ENCODE measurements around the gene RERG.
A peak's percentile ranks its signal among the peaks of the same experiment; 100 is the strongest.

RERG gene

DNA sequence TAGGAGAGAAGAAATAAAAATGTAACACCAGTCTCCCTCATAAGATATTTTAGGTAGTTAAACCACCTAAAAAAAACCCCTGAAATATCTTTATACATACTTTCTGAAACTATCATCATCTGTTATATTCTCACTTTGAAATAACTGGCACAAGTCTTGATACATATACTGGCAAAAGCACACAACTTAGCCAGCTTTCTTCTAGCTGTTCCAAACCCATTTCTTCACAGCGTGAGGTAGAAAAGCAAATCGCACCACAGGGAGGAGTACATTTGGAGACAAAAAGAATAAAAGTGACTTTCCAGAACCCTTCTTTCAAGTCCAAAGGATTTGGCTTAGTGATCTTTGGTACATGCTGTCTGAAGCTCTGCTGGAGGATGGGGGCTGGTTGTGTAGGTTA is 78.5 kb downstream of the RERG start:
- Histone ChIP-seq H3K36me3 (ENCODE audit: control insufficient read depth in 4 of 4, insufficient read depth in 4 of 4, low read length in 3 of 4) (no peaks in the 10 kb centered on the region), H3K27me3 (replicated peaks in 2 of 5; ENCODE audit: control insufficient read depth in 4 of 5, insufficient read depth in 5 of 5, low read length in 4 of 5) (peaks cover 0 to 11% (median 0%) of the 10 kb centered on the region in 5 experiments), H3K9me3 (ENCODE audit: control extremely low read depth in 1 of 5, control insufficient read depth in 4 of 5, insufficient read depth in 2 of 5, low read depth in 1 of 5, low read length in 4 of 5) (no peaks in the 10 kb centered on the region), H3K4me3 (ENCODE audit: control insufficient read depth in 1 of 7, extremely low read depth in 1 of 7, insufficient read depth in 4 of 7, low read depth in 2 of 7, low read length in 6 of 7) (no peak overlapping the region), H3K4me1 (ENCODE audit: control extremely low read depth in 1 of 4, control insufficient read depth in 4 of 4, insufficient read depth in 4 of 4, low read length in 3 of 4) (no peaks in the 10 kb centered on the region), H3K27ac (ENCODE audit: insufficient read depth in 1 of 2, low read depth in 1 of 2, low read length in 2 of 2, poor library complexity in 1 of 2, severe bottlenecking in 2 of 2) (no peak overlapping the region)
- CTCF ChIA-PET = no interaction called here
- no peak for DNase-seq
- WGBS (ENCODE audit: insufficient coverage) = 100% methylated on average over 1 of the region's 2 CpGs
- POLR2A ChIA-PET = no interaction called here

- ChIA-PET POLR2A (no interaction called here), CTCF (no interaction called here)
- Histone ChIP-seq H3K27ac (ENCODE audit: insufficient read depth in 1 of 2, low read depth in 1 of 2, low read length in 2 of 2, poor library complexity in 1 of 2, severe bottlenecking in 2 of 2) (no peak overlapping the region), H3K4me3 (ENCODE audit: control insufficient read depth in 1 of 7, extremely low read depth in 1 of 7, insufficient read depth in 4 of 7, low read depth in 2 of 7, low read length in 6 of 7) (no peak overlapping the region), H3K4me1 (ENCODE audit: control extremely low read depth in 1 of 4, control insufficient read depth in 4 of 4, insufficient read depth in 4 of 4, low read length in 3 of 4) (no peaks in the 10 kb centered on the region), H3K9me3 (ENCODE audit: control extremely low read depth in 1 of 5, control insufficient read depth in 4 of 5, insufficient read depth in 2 of 5, low read depth in 1 of 5, low read length in 4 of 5) (no peaks in the 10 kb centered on the region), H3K27me3 (replicated peaks in 2 of 5; ENCODE audit: control insufficient read depth in 4 of 5, insufficient read depth in 5 of 5, low read length in 4 of 5) (peaks cover 0 to 5% (median 2%) of the 10 kb centered on the region in 5 experiments), H3K36me3 (ENCODE audit: control insufficient read depth in 4 of 4, insufficient read depth in 4 of 4, low read length in 3 of 4) (no peaks in the 10 kb centered on the region)
- no peak for DNase-seq
- 75% methylated on average over 1 of the region's 3 CpGs for WGBS (ENCODE audit: insufficient coverage)
Measured at GRCh38 chr12:15131431-15131830, 89.8 kb downstream of the RERG start.

GRCh38 chr12:15130541-15130940 is 90.7 kb downstream of the RERG start:
- Histone ChIP-seq H3K4me1 (ENCODE audit: control extremely low read depth in 1 of 4, control insufficient read depth in 4 of 4, insufficient read depth in 4 of 4, low read length in 3 of 4) (no peaks in the 10 kb centered on the region), H3K27me3 (replicated peaks in 2 of 5; ENCODE audit: control insufficient read depth in 4 of 5, insufficient read depth in 5 of 5, low read length in 4 of 5) (peaks cover 0 to 5% (median 2%) of the 10 kb centered on the region in 5 experiments), H3K4me3 (ENCODE audit: control insufficient read depth in 1 of 7, extremely low read depth in 1 of 7, insufficient read depth in 4 of 7, low read depth in 2 of 7, low read length in 6 of 7) (no peak overlapping the region), H3K27ac (ENCODE audit: insufficient read depth in 1 of 2, low read depth in 1 of 2, low read length in 2 of 2, poor library complexity in 1 of 2, severe bottlenecking in 2 of 2) (no peak overlapping the region), H3K36me3 (ENCODE audit: control insufficient read depth in 4 of 4, insufficient read depth in 4 of 4, low read length in 3 of 4) (no peaks in the 10 kb centered on the region), H3K9me3 (ENCODE audit: control extremely low read depth in 1 of 5, control insufficient read depth in 4 of 5, insufficient read depth in 2 of 5, low read depth in 1 of 5, low read length in 4 of 5) (no peaks in the 10 kb centered on the region)
- no peak for DNase-seq
- ChIA-PET CTCF (interaction anchor here (1.1 kb wide), 1 partner anchor 91 kb away, joined by 3 read pairs; the partner anchor contains the start of gene RERG), POLR2A (no interaction called here)

- CTCF ChIA-PET = interaction anchor here (0.9 kb wide), 1 partner anchor 27 kb away, joined by 3 read pairs; no protein-coding TSS in a partner anchor
- POLR2A ChIA-PET = no interaction called here
- H3K4me1 ChIP-seq (ENCODE audit: control extremely low read depth in 1 of 4, control insufficient read depth in 4 of 4, insufficient read depth in 4 of 4, low read length in 3 of 4) = no peaks in the 10 kb centered on the region
Measured at GRCh38 chr12:15123401-15123800, 97.8 kb downstream of the RERG start.

DNA sequence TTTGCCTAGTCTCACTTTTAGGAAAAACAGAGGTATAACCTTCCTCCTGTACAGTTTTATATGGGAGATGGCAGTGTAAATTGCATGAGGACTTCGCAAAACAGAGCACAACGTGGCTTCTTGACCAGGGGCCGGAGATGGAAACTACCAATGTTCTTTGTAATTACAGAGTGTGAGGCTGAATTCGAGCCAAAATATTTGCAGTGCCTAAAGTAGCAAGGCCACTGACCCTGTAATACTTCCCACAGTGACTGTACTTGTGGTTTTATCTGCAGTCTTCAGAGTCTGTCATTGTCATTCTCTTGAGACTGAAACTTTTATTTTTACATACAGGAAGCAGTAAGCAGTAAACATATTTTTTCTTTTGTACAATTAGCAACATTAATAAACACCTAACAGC is 98.9 kb downstream of the RERG start:
- POLR2A ChIA-PET = no interaction called here
- no peak overlapping the region for H3K4me3 ChIP-seq (ENCODE audit: control insufficient read depth in 1 of 7, extremely low read depth in 1 of 7, insufficient read depth in 4 of 7, low read depth in 2 of 7, low read length in 6 of 7)
- CTCF ChIA-PET = interaction anchor here (0.6 to 0.9 kb wide), 2 partner anchors 28 to 45 kb away, joined by 3 to 6 read pairs; no protein-coding TSS in a partner anchor
- H3K27me3 ChIP-seq (replicated peaks in 2 of 5; ENCODE audit: control insufficient read depth in 4 of 5, insufficient read depth in 5 of 5, low read length in 4 of 5) = no peaks in the 10 kb centered on the region
- no peaks in the 10 kb centered on the region for H3K36me3 ChIP-seq (ENCODE audit: control insufficient read depth in 4 of 4, insufficient read depth in 4 of 4, low read length in 3 of 4)
- DNase-seq = peak in 1 of 3 donors; percentile 5
- H3K27ac ChIP-seq (ENCODE audit: insufficient read depth in 1 of 2, low read depth in 1 of 2, low read length in 2 of 2, poor library complexity in 1 of 2, severe bottlenecking in 2 of 2) = no peak overlapping the region
- 83% methylated on average over 2 of the region's 4 CpGs for WGBS (ENCODE audit: insufficient coverage)
- no peaks in the 10 kb centered on the region for H3K9me3 ChIP-seq (ENCODE audit: control extremely low read depth in 1 of 5, control insufficient read depth in 4 of 5, insufficient read depth in 2 of 5, low read depth in 1 of 5, low read length in 4 of 5)
- no peaks in the 10 kb centered on the region for H3K4me1 ChIP-seq (ENCODE audit: control extremely low read depth in 1 of 4, control insufficient read depth in 4 of 4, insufficient read depth in 4 of 4, low read length in 3 of 4)

More at GRCh38 chr12:15123401-15123800, 97.8 kb downstream of the RERG start:
- no peaks in the 10 kb centered on the region for H3K9me3 ChIP-seq (ENCODE audit: control extremely low read depth in 1 of 5, control insufficient read depth in 4 of 5, insufficient read depth in 2 of 5, low read depth in 1 of 5, low read length in 4 of 5)
- no peak for DNase-seq
- no peak overlapping the region for H3K4me3 ChIP-seq (ENCODE audit: control insufficient read depth in 1 of 7, extremely low read depth in 1 of 7, insufficient read depth in 4 of 7, low read depth in 2 of 7, low read length in 6 of 7)
- H3K36me3 ChIP-seq (ENCODE audit: control insufficient read depth in 4 of 4, insufficient read depth in 4 of 4, low read length in 3 of 4) = no peaks in the 10 kb centered on the region
- no peak overlapping the region for H3K27ac ChIP-seq (ENCODE audit: insufficient read depth in 1 of 2, low read depth in 1 of 2, low read length in 2 of 2, poor library complexity in 1 of 2, severe bottlenecking in 2 of 2)
- no peaks in the 10 kb centered on the region for H3K27me3 ChIP-seq (replicated peaks in 2 of 5; ENCODE audit: control insufficient read depth in 4 of 5, insufficient read depth in 5 of 5, low read length in 4 of 5)

DNA sequence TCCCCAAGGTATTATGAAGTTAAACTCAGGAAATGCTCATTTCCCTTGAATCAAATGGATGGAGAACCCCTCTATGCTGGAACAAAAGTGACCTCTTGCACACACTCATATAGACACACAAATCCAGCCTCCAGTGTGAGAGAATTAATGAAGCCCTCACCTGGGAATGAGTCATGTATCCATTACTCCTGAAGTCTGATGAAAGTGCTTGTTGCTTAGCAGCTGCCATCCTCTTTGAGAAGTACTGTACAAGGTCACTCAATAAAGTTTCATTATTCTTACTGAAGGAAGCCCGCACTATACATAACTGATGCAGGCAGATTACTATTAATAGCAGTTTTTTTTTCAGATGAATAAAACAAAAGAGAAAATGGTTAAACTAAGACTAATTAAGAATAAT is 102.3 kb downstream of the RERG start:
- H3K36me3 ChIP-seq (ENCODE audit: control insufficient read depth in 4 of 4, insufficient read depth in 4 of 4, low read length in 3 of 4) = no peaks in the 10 kb centered on the region
- H3K27ac ChIP-seq (ENCODE audit: insufficient read depth in 1 of 2, low read depth in 1 of 2, low read length in 2 of 2, poor library complexity in 1 of 2, severe bottlenecking in 2 of 2) = no peak overlapping the region
- ChIA-PET POLR2A (no interaction called here), CTCF (no interaction called here)
- H3K9me3 ChIP-seq (ENCODE audit: control extremely low read depth in 1 of 5, control insufficient read depth in 4 of 5, insufficient read depth in 2 of 5, low read depth in 1 of 5, low read length in 4 of 5) = no peaks in the 10 kb centered on the region
- no CpG with 5 or more reads among the region's 1 CpG for WGBS (ENCODE audit: insufficient coverage)
- peaks cover 0 to 4% (median 0%) of the 10 kb centered on the region in 5 experiments for H3K27me3 ChIP-seq (replicated peaks in 2 of 5; ENCODE audit: control insufficient read depth in 4 of 5, insufficient read depth in 5 of 5, low read length in 4 of 5)
- no peak overlapping the region for H3K4me3 ChIP-seq (ENCODE audit: control insufficient read depth in 1 of 7, extremely low read depth in 1 of 7, insufficient read depth in 4 of 7, low read depth in 2 of 7, low read length in 6 of 7)
- DNase-seq = no peak
- H3K4me1 ChIP-seq (ENCODE audit: control extremely low read depth in 1 of 4, control insufficient read depth in 4 of 4, insufficient read depth in 4 of 4, low read length in 3 of 4) = no peaks in the 10 kb centered on the region

DNA sequence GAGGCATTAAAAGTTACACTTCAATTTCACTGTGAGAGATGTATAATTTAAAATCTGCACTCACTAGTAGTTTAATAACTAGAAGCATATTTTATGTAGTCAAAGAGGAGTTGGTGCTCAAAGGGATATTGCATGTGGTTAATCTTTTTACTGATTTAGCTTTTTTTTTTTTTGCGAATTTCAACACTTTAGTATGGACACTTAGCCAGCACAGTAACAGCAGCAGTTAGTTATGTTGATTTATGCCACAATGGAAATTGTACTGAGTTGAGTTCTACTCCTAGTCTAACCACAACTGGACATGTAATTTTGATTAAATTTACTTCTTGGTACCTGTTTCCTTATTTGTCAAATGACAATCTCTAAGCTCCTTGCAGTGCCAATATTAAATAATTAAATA is 104.2 kb downstream of the RERG start:
- H3K27ac ChIP-seq (ENCODE audit: insufficient read depth in 1 of 2, low read depth in 1 of 2, low read length in 2 of 2, poor library complexity in 1 of 2, severe bottlenecking in 2 of 2) = no peak overlapping the region
- H3K36me3 ChIP-seq (ENCODE audit: control insufficient read depth in 4 of 4, insufficient read depth in 4 of 4, low read length in 3 of 4) = no peaks in the 10 kb centered on the region
- peaks cover 0 to 4% (median 0%) of the 10 kb centered on the region in 5 experiments for H3K27me3 ChIP-seq (replicated peaks in 2 of 5; ENCODE audit: control insufficient read depth in 4 of 5, insufficient read depth in 5 of 5, low read length in 4 of 5)
- POLR2A ChIA-PET = no interaction called here
- CTCF ChIA-PET = no interaction called here
- no CpG with 5 or more reads among the region's 1 CpG for WGBS (ENCODE audit: insufficient coverage)
- no peak for DNase-seq
- no peak overlapping the region for H3K4me3 ChIP-seq (ENCODE audit: control insufficient read depth in 1 of 7, extremely low read depth in 1 of 7, insufficient read depth in 4 of 7, low read depth in 2 of 7, low read length in 6 of 7)
- H3K4me1 ChIP-seq (ENCODE audit: control extremely low read depth in 1 of 4, control insufficient read depth in 4 of 4, insufficient read depth in 4 of 4, low read length in 3 of 4) = no peaks in the 10 kb centered on the region
- H3K9me3 ChIP-seq (ENCODE audit: control extremely low read depth in 1 of 5, control insufficient read depth in 4 of 5, insufficient read depth in 2 of 5, low read depth in 1 of 5, low read length in 4 of 5) = no peaks in the 10 kb centered on the region

Measured in common myeloid progenitor, CD34-positive (primary cell).